HG02973 (cell line): ENCODE measurements around the gene PRTG.
A peak's percentile ranks its signal among the peaks of the same experiment; 100 is the strongest.
"Not testable (repeated sequence)": the region's sequence is repeated elsewhere in the genome, so short reads cannot be mapped to it uniquely, and the experiment has no call there.

Experiments
- ATAC-seq: cut with Tn5 transposase; IDR thresholded peaks from one replicate; pipeline ENCODE4 v1.9.1; 2021; ENCODE audit warnings: moderate library complexity; ENCODE audit not compliant: unreplicated experiment

The PRTG gene

GRCh38 chr15:55649058-55649423 lies 93.9 kb downstream of the PRTG start:
- ATAC-seq: no peak

- no peak for ATAC-seq
Observed at GRCh38 chr15:55638764-55639163, 104.2 kb downstream of the PRTG start.

- ATAC-seq: no peak
Observed at GRCh38 chr15:55637086-55637485, 105.9 kb downstream of the PRTG start.

GRCh38 chr15:55633731-55634130 lies 109.2 kb downstream of the PRTG start:
- no peak for ATAC-seq

DNA sequence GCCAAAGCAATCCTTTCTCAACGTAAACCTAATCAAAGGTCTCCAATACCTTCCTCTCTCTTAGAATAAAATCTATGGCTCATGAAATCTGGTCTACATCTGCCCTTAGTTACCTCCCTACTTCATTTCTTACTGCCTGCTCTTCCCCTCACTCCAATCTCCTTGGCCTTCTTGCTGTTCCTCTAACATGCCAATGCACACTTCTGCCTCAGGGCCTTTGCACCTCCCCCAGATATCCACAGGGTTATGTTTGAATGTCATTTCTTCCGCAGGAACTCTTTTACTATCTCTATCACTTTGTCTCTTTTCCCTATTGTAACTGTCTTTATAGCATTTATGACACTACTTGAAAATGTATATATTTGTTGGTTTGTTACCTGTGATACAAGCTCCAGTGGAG lies 110.5 kb downstream of the PRTG start:
- ATAC-seq: no peak

DNA sequence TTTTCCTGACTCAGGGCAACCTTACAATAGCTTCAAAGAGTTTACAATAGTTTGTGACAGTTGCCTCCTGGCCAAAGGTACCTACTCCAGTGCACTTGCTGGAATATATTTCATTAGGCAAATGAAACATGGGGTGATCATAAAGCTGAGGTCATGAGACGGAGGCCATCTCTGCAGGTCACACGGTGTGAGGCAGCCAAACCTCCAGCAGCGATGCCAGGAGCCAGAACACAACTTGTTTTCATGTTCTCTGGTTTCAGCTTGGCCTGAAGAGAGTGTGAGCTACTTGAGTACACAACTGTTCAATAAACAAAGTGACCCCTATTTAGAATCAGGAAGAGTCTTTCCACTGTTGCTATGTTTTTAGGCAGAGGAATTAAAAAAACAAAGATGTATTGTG lies 112.1 kb downstream of the PRTG start:
- no peak for ATAC-seq

DNA sequence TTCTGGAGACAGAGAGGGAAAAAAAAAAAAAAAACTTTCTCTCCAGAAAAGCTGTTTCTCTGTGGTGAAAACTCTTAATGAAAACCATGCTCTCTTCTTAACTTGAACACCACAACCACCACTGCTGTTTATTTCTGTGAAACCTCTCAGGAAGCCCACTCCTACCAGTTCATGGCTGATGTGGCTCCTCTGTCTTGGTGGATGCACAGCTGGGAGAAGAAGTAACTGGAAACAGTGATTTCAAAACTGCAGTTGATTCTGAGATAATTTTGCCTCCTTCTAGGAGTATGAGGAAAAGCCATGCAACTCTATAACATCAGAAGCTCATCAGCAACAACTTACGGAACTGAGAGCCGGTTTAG lies 114.6 kb downstream of the PRTG start:
- ATAC-seq: no peak

DNA sequence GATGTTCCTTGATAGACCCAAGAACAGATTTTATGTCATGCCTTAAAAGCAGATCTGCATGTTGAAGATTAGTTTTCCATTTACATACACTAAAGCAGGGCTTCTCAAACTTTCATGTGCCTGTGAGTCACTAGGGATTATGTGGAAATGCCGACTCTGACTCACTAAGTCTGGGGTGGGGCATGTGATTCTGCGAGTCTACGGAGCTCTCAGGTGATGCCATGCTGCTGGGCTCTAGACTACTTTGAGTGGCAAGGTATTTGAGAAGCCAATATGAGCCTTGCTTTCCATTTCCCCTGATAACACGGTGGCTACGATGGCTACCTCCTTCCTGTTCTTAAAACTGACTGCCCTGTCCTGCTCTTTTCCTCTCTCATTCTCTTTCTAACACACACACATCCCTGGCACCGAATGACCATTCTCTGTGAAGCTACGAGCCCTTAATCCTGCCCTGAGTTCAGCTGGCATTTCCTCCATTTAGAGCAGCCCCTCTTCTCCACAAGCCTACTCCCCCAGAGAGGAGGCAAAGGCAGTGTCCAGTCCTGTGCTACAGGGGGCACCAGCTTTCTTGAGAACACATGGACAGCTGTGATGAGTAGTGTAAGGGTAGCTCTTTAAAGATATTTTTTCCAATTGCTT lies 115.1 kb downstream of the PRTG start:
- ATAC-seq: no peak

- no peak for ATAC-seq
Observed at GRCh38 chr15:55619783-55620182, 123.2 kb downstream of the PRTG start.

DNA sequence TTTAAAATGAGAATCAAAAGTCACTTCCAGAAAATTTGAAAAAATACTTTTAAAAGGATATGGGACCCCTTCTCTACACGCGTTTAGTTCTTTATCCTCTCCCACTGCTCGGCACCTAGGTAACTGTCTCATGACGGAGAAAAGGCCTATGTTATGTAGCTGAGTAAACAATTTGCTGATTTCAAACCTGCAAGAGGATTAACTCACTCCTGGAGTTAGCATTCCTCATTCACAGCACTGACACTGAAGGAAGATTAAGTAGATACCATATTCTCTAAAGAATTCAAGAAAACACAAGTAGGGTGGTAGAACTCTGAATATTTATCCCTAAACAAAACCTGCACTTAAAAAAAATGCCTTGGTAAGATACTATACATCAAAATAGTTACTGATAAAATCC lies 124.6 kb downstream of the PRTG start:
- no peak for ATAC-seq

- no peak for ATAC-seq
Observed at GRCh38 chr15:55615445-55615844, 127.5 kb downstream of the PRTG start.

GRCh38 chr15:55613727-55614126 lies 129.2 kb downstream of the PRTG start:
- ATAC-seq: no peak

DNA sequence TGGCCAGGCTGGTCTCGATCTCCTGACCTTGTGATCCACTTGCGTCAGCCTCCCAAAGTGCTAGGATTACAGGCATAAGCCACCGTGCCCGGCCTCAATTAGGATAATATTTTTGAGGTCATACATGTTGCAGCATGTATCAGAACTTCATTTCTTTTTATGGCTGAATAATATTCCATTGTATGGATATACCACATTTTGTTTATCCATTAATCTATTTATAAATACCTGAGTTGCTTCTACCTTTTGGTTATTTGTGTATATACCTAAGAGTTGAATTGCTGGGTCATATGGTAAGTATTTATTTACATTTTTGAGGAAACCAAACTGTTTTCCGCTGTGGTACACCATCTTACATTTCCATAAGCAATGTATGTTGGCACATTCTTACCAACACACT lies 136.7 kb downstream of the PRTG start:
- ATAC-seq: no peak

DNA sequence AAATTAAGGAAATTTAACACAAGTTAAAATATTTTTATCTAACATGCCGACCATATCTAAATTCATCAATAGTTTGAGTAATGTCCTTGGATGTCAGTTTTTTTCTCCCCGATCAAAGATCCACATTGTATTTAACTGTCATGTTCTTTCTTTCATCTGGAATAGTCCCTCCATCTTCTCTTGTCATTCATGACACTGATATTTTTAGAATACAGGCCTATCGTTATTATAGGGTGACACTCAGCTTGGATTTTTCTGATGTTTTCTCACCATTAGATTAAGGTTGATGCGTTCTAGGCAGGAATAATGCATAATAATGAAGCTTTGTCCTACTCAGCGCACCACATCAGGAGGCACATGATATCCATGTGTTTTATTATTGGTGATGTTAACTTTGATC lies 141.6 kb downstream of the PRTG start:
- no peak for ATAC-seq

DNA sequence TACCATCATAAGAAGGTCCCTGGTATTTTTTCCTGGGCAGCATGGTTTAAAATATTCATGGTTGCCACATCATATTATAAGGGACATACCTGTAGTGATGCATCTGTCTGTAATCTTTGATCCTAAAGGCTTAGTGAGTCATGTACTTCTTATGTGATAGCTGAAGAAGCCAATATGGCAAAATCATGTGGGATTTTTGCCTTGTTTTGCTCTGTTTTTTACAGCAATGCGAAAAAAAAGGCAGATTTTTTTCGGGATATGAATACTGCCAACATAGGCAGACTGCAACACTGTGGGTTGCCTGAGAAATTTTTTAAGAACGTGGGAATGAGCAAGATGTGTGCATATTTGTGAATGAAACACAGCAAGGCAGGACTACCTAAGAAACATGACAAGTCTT lies 143.5 kb downstream of the PRTG start:
- no peak for ATAC-seq

- not testable (repeated sequence) for ATAC-seq
Observed at GRCh38 chr15:55593019-55593418, 149.9 kb downstream of the PRTG start.

DNA sequence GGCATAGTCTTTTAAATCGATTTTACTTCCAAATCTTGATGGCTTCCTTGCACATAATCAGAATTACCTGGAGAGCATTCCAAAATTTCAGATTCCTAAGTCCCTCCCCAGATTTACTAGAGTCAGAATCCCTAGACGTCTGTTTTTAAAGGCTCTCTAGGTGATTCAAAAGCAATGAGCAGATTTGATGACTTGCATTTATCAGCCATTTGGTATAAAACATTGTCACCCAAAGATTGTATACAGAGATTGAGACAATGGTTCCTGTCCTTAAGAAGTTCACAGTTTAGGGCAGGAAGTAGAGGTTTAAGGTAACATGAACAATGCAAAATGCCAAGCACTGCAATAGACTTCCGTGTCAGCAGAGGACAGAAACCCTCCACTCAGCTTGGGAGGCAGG lies 152.2 kb downstream of the PRTG start:
- no peak for ATAC-seq

DNA sequence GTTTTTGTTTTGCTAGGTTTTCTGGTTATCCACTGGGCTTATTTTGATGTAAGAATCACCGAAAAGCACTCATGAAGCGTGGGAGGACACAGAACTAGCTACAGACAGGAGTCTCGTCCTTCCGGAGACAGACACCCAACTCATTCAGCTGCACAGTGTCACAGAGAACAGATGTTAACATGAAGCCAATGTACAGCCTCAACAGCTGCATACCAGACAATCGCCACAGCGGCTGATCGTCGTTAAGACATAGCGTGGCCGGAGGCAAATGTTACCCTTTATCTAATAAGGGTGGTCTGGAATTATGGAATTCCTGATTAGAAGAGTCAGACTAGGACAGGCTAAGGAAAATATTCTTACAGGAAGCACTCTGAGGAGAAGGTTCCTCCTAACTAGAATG lies 153.7 kb downstream of the PRTG start:
- no peak for ATAC-seq

DNA sequence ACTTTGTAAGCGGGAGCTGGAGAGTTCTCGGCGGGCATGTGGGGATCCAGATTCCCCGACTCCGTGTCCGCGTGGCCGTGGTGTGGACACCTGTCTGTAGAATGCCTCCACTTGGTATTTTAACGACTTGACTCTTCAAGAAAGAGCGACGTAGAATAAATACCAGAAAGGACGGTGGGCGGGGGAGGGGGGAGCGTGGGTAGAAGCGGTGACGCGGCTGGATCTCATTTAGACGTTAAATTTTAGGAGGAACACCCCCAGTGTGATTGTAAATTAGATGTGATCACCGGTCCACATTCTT lies 154.2 kb downstream of the PRTG start:
- ATAC-seq: no peak

DNA sequence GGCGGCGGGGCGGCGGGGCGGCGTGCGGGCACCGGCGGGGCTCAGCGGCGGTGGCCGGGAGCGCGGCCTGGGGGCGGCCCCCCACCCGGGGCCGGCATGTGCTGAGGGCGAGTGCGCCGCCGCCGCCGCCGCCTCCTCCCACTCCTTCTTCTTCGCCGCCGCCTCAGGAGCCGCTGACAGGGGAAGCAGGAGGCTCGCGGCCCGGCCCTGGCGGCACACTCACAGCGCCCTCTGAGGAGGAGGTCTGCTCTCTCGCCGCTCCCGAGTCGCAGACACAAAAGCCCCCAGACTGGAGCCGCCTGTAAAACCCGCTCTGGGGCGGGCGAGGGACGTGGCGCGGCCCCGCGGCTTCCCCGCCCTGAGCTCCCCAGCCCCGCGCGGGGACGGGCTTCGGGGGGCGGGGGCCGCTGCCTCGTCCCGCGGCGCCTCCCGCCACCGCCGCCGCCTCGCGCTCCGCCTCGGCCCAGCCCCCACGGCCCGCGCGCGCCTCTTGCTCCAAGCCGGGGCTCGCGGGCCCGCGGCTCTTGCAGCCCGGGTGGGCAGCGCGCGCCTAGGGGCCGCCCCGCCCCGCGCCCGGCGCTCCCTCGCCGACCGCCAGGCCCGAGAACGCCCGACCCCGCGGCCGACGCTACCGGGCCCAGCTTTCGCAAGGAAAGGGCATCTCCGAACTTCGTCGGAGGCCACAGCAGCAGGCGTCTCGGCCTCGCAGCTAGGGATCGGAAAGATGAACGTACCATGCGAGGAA lies 154.7 kb downstream of the PRTG start, which contains the start of gene PYGO1:
Gene PYGO1, minus strand, starts transcription at position 276 of the 745 bp plus-strand sequence. CDS start 462 bp downstream, outside the sequence.
- peak; percentile 73 for ATAC-seq

- no peak for ATAC-seq
Observed at GRCh38 chr15:55587321-55588069, 155.5 kb downstream of the PRTG start.

DNA sequence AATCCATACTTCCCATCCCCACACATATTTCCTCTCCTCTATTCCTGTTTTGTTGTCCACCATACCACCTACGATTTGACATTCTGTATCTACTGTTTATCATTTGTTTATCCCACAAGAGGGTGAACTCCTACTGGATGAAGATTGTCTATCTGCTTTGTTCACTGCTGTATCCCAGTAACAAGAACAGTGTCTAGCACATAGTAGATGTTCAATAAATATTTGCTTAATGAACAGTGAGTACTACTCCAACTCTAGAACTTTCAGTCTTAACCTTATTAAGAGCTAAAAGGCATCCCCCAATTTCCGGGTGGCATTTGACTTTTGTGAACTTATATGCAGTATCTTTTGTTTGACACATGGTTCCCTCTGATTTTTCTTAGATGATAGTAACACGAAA lies 156.1 kb downstream of the PRTG start:
- ATAC-seq: no peak
